Stimulated activated naive CD8-positive, alpha-beta T cell treated with anti-CD3 and anti-CD28 coated beads, Interleukin-15, amount 100 ng/mL, for 72 hours (primary cell): ENCODE results near the gene CEP70.
"Not testable (repeated sequence)": the region's sequence is repeated elsewhere in the genome, so short reads cannot be mapped to it uniquely, and the experiment has no call there.

Experiments used
- ATAC-seq: fragments of 150-1000 bp; cut with Tn5 transposase; 2 replicates; pipeline ENCODE4 v1.10.0; 2021; ENCODE audit warnings: mild to moderate bottlenecking, moderate library complexity
- DNase-seq, 2 donors: peaks; one replicate each; pipeline ENCODE4 v3.0.0; 2021 to 2022
- H3K27ac Mint-ChIP-seq, 2 donors: one replicate each; pipeline ENCODE4 v1.8.0; 2022; ENCODE audit warnings: mild to moderate bottlenecking in 2 of 2, mixed read lengths in 2 of 2, moderate library complexity in 2 of 2
- H3K27me3 Mint-ChIP-seq: one replicate; pipeline ENCODE4 v1.8.0; 2022; ENCODE audit warnings: mixed read lengths
- H3K4me1 Mint-ChIP-seq: one replicate; pipeline ENCODE4 v1.8.0; 2022; ENCODE audit warnings: mild to moderate bottlenecking, mixed read lengths
- H3K4me3 Mint-ChIP-seq, 2 donors: one replicate each; pipeline ENCODE4 v1.8.0; 2022; ENCODE audit warnings: mild to moderate bottlenecking in 2 of 2, mixed read lengths in 2 of 2, moderate library complexity in 1 of 2
- H3K9me3 Mint-ChIP-seq, 2 donors: one replicate each; pipeline ENCODE4 v1.8.0; 2022; ENCODE audit warnings: mixed read lengths in 2 of 2

The CEP70 gene

GRCh38 chr3:138562902-138563301, 31.2 kb downstream of the CEP70 start:
- H3K27ac Mint-ChIP-seq, DNase-seq, H3K27me3 Mint-ChIP-seq, H3K4me3 Mint-ChIP-seq, ATAC-seq: not testable (repeated sequence)
- Mint-ChIP-seq H3K9me3 (peaks cover 34 to 38% of the 10 kb centered on the region in 2 donors), H3K4me1 (peaks cover 12% of the 10 kb centered on the region)

- H3K27me3 Mint-ChIP-seq, result no peaks in the 10 kb centered on the region
- H3K27ac Mint-ChIP-seq, result no peak overlapping the region
- peaks cover 12% of the 10 kb centered on the region for H3K4me1 Mint-ChIP-seq
- no peak for DNase-seq
- ATAC-seq, result no peak
- H3K4me3 Mint-ChIP-seq, result no peak overlapping the region
- peaks cover 37 to 38% of the 10 kb centered on the region in 2 donors for H3K9me3 Mint-ChIP-seq
These were observed 33.6 kb downstream of the CEP70 start for GRCh38 chr3:138560501-138560900.

GRCh38 chr3:138559134-138559533, 34.9 kb downstream of the CEP70 start:
- no peak for DNase-seq
- Mint-ChIP-seq H3K4me1 (peaks cover 12% of the 10 kb centered on the region), H3K9me3 (peaks cover 35 to 42% of the 10 kb centered on the region in 2 donors), H3K4me3 (no peak overlapping the region), H3K27me3 (no peaks in the 10 kb centered on the region), H3K27ac (no peak overlapping the region)
- no peak for ATAC-seq

- not testable (repeated sequence) for ATAC-seq, H3K4me1 Mint-ChIP-seq, DNase-seq, H3K27me3 Mint-ChIP-seq, H3K4me3 Mint-ChIP-seq
- peaks cover 39 to 57% of the 10 kb centered on the region in 2 donors for H3K9me3 Mint-ChIP-seq
- peak overlapping the region in 1 of 2 donors; percentile 48 for H3K27ac Mint-ChIP-seq
These were observed 39.3 kb downstream of the CEP70 start for GRCh38 chr3:138554775-138555174.

- not testable (repeated sequence) for H3K4me3 Mint-ChIP-seq, ATAC-seq, H3K27ac Mint-ChIP-seq, DNase-seq, H3K4me1 Mint-ChIP-seq, H3K27me3 Mint-ChIP-seq
- peaks cover 32 to 68% of the 10 kb centered on the region in 2 donors for H3K9me3 Mint-ChIP-seq
These were observed 43.1 kb downstream of the CEP70 start for GRCh38 chr3:138550958-138551357.

- ATAC-seq, result no peak
- no peak for DNase-seq
- H3K4me1 Mint-ChIP-seq, result peaks cover 7% of the 10 kb centered on the region
- peaks cover 27 to 74% of the 10 kb centered on the region in 2 donors for H3K9me3 Mint-ChIP-seq
- H3K27ac Mint-ChIP-seq, result peak overlapping the region in 1 of 2 donors; percentile 12
- no peak overlapping the region for H3K4me3 Mint-ChIP-seq
- no peaks in the 10 kb centered on the region for H3K27me3 Mint-ChIP-seq
These were observed 44.7 kb downstream of the CEP70 start for GRCh38 chr3:138549179-138549977.

- no peak for DNase-seq
- H3K9me3 Mint-ChIP-seq, result peaks cover 22 to 80% of the 10 kb centered on the region in 2 donors
- peak overlapping the region; percentile 59 to 81 for H3K27ac Mint-ChIP-seq
These were observed 46.6 kb downstream of the CEP70 start for GRCh38 chr3:138547342-138547975.

GRCh38 chr3:138544546-138544945, 49.5 kb downstream of the CEP70 start:
- Mint-ChIP-seq H3K4me3 (no peak overlapping the region), H3K4me1 (no peaks in the 10 kb centered on the region), H3K27me3 (no peaks in the 10 kb centered on the region), H3K9me3 (peaks cover 31 to 90% of the 10 kb centered on the region in 2 donors), H3K27ac (no peak overlapping the region)
- no peak for ATAC-seq
- no peak for DNase-seq

More at GRCh38 chr3:138547342-138547975, 46.6 kb downstream of the CEP70 start:
- Mint-ChIP-seq H3K4me1 (peaks cover 2% of the 10 kb centered on the region), H3K4me3 (no peak overlapping the region), H3K27me3 (no peaks in the 10 kb centered on the region)
- peak; percentile 64 for ATAC-seq

GRCh38 chr3:138542977-138543376, 51.1 kb downstream of the CEP70 start:
- no peaks in the 10 kb centered on the region for H3K4me1 Mint-ChIP-seq
- H3K27ac Mint-ChIP-seq, result no peak overlapping the region
- ATAC-seq (no peak), DNase-seq (no peak)
- peaks cover 35 to 76% of the 10 kb centered on the region in 2 donors for H3K9me3 Mint-ChIP-seq
- H3K4me3 Mint-ChIP-seq, result no peak overlapping the region
- no peaks in the 10 kb centered on the region for H3K27me3 Mint-ChIP-seq

GRCh38 chr3:138539352-138539751, 54.7 kb downstream of the CEP70 start:
- H3K27me3 Mint-ChIP-seq, result no peaks in the 10 kb centered on the region
- no peaks in the 10 kb centered on the region for H3K4me1 Mint-ChIP-seq
- no peak for DNase-seq
- peaks cover 22 to 47% of the 10 kb centered on the region in 2 donors for H3K9me3 Mint-ChIP-seq
- H3K27ac Mint-ChIP-seq, result no peak overlapping the region
- no peak overlapping the region for H3K4me3 Mint-ChIP-seq
- no peak for ATAC-seq

GRCh38 chr3:138521445-138521844, 72.6 kb downstream of the CEP70 start:
- not testable (repeated sequence) for DNase-seq, H3K4me3 Mint-ChIP-seq, H3K27me3 Mint-ChIP-seq, ATAC-seq, H3K4me1 Mint-ChIP-seq, H3K27ac Mint-ChIP-seq
- peaks cover 8 to 27% of the 10 kb centered on the region in 2 donors for H3K9me3 Mint-ChIP-seq

GRCh38 chr3:138513090-138513843, 80.8 kb downstream of the CEP70 start:
- DNase-seq, result peak; percentile 15 to 19
- Mint-ChIP-seq H3K4me3 (no peak overlapping the region), H3K27me3 (no peaks in the 10 kb centered on the region), H3K27ac (peak overlapping the region in 1 of 2 donors; percentile 37), H3K4me1 (peaks cover 8% of the 10 kb centered on the region), H3K9me3 (peaks cover 0 to 1% of the 10 kb centered on the region in 2 donors)
- ATAC-seq, result peak; percentile 98

GRCh38 chr3:138511945-138512344, 82.1 kb downstream of the CEP70 start:
- Mint-ChIP-seq H3K27ac (no peak overlapping the region), H3K27me3 (no peaks in the 10 kb centered on the region), H3K9me3 (no peaks in the 10 kb centered on the region), H3K4me3 (no peak overlapping the region), H3K4me1 (peaks cover 8% of the 10 kb centered on the region)
- DNase-seq (no peak), ATAC-seq (no peak)

- DNase-seq (no peak), ATAC-seq (no peak)
- no peak overlapping the region for H3K4me3 Mint-ChIP-seq
- no peaks in the 10 kb centered on the region for H3K9me3 Mint-ChIP-seq
- no peaks in the 10 kb centered on the region for H3K27me3 Mint-ChIP-seq
- peaks cover 8% of the 10 kb centered on the region for H3K4me1 Mint-ChIP-seq
- no peak overlapping the region for H3K27ac Mint-ChIP-seq
These were observed 84.5 kb downstream of the CEP70 start for GRCh38 chr3:138509586-138509985.

- no peak for ATAC-seq
- no peaks in the 10 kb centered on the region for H3K27me3 Mint-ChIP-seq
- no peak overlapping the region for H3K27ac Mint-ChIP-seq
- H3K9me3 Mint-ChIP-seq, result no peaks in the 10 kb centered on the region
- no peaks in the 10 kb centered on the region for H3K4me1 Mint-ChIP-seq
- no peak overlapping the region for H3K4me3 Mint-ChIP-seq
- no peak for DNase-seq
These were observed 86.5 kb downstream of the CEP70 start for GRCh38 chr3:138507524-138507923.
